Stimulated activated CD4-positive, alpha-beta T cell treated with anti-CD3 and anti-CD28 coated beads, Interleukin-4, amount 100 ng/mL, for 4 hours (primary cell): Measurements from ENCODE around the gene GPATCH3.
A peak's percentile ranks its signal among the peaks of the same experiment; 100 is the strongest.
"Not testable (repeated sequence)": the region's sequence is repeated elsewhere in the genome, so short reads cannot be mapped to it uniquely, and the experiment has no call there.

Experiments
- DNase-seq, 2 experiments: peaks; one replicate each; pipeline ENCODE4 v3.0.0-alpha.2; 2020

GPATCH3 gene

DNA sequence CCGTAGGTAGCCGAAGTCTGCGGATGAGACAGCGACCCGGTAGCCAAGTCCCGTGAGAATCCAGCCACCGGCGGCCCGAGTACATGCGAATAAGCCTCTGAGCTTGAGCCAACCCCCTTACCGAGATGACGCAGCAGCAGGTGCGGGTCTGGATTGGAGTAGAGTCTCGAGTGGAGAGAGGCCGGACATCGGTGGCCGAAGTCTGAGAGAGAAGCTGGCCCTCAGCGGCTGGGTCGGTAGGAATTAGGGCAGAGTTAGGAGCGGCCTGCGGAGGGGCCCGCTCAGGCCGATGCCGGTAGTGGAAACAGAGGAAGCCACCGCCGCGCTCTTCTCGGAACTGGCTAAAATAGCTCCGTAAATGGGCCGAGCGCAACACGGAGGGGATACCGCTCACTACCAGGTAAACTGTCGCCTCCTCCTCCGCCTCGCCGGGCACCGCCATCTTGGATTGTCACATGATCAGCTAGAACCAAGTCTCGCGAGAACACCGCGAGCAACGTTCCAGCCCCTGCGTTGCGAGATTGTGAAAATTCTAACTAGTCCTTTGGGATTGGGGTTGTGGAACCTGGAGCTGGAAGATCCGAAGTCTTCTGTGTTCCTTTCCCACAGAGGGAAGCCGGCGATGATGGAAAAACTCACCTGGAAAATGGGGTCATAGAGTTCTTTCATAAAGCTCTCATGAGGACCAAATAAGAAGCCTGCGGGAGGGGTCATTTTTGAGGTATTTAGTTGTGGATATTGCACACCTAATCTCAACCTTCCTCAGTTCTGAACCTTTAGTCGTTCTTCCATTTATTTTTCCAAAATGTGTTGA is at the start of gene GPATCH3:
TSS of gene GPATCH3 (minus strand) at position 467 of the 814 bp plus-strand sequence. CDS start at position 442, 25 bp downstream.
- peak; percentile 84 to 85 for DNase-seq

GRCh38 chr1:26949926-26950319 is 49.7 kb upstream of the GPATCH3 start:
- DNase-seq = no peak

GRCh38 chr1:26949266-26949925 is 49.1 kb upstream of the GPATCH3 start:
- DNase-seq = no peak

DNA sequence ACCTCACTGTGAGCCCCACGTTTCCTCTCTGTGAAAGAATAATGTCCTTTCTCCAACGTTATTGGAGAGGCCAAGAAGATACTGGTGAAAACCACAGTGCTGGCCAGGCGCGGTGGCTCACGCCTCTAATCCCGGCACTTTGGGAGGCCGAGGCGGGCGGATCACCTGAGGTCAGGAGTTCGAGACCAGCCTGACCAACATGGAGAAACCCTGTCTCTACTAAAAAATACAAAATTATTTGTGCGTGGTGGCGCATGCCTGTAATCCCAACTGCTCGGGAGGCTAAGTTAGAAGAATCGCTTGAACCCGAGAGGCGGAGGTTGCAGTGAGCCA is 48.4 kb upstream of the GPATCH3 start:
- DNase-seq = not testable (repeated sequence)

DNA sequence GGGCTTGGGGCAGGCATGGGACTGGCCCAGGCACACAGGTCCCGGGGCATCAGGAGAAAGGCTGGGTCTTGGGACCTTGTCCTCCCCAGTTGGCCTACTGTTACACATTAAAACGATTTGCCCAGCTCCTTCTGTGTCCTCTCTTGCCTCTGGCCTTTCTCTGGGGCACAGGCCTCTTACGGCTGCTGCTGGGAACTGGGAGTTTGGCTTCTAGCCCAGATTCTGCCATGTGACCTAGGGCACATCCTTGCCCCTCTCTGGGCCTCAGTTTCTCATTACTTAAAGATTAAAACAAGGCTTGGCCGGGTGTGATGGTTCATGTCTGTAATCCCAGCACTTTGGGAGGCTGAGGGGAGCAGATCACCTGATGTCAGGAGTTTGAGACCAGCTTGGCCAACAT is 46.0 kb upstream of the GPATCH3 start:
- DNase-seq = no peak

GRCh38 chr1:26945728-26946127 is 45.5 kb upstream of the GPATCH3 start:
- DNase-seq = no peak

DNA sequence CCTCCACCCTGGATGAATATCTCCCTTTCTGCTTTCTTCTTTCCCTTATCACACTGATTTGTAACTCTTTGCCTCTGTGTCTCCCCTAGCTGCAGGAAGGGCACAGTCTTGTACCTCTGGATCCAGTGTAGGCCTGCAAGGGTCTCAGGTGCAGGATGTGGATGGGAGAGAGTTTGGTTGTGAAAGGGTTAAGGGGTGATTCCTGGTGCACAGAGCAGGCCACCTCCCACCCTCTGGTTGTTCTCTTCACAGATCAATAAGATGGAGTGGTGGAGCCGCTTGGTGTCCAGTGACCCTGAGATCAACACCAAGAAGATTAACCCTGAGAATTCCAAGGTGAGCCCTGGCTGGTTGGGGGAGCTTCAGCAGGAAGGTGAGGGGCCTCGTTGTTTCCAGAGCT is 44.9 kb upstream of the GPATCH3 start:
- DNase-seq = no peak

- DNase-seq = no peak
Measured at GRCh38 chr1:26942656-26943055, 42.4 kb upstream of the GPATCH3 start.

DNA sequence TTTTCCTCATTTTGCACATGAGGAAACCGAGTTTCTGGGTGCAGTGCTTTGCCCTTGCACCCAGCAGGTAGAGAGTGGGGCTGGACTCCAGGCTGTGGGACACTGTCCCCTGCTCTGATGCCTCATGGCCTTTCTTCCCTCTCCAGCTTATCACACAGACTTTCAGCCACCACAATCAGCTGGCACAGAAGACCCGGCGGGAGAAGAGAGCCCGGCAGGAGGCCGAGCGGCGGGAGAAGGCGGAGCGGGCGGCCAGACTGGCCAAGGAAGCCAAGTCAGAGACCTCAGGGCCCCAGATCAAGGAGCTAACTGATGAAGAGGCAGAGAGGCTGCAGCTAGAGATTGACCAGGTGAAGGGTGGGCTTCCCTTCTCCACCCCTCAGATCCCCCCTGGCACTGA is 41.0 kb upstream of the GPATCH3 start:
- DNase-seq = no peak

- no peak for DNase-seq
Measured at GRCh38 chr1:26938659-26939025, 38.4 kb upstream of the GPATCH3 start.

- no peak for DNase-seq
Measured at GRCh38 chr1:26938004-26938658, 37.9 kb upstream of the GPATCH3 start.

DNA sequence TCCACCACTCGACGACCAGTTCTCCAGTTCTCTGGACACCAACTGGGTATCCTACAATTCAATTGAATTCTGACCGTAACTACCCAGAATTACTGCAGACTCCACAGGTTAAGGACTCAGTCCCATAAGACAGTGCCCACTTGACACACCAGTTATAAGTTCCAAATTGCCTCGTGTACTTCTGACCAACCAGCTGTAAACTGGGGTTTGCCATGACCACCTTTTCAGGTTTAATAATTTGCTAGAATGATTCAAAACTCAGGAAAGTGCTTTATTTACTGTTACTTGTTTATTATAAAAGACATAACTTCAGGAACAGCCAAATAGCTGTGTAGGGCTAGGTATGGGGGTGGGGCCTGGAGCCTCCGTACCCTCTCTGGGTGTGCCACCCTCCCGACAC is 36.6 kb upstream of the GPATCH3 start:
- DNase-seq = no peak

- no peak for DNase-seq
Measured at GRCh38 chr1:26932531-26932930, 32.3 kb upstream of the GPATCH3 start.

DNA sequence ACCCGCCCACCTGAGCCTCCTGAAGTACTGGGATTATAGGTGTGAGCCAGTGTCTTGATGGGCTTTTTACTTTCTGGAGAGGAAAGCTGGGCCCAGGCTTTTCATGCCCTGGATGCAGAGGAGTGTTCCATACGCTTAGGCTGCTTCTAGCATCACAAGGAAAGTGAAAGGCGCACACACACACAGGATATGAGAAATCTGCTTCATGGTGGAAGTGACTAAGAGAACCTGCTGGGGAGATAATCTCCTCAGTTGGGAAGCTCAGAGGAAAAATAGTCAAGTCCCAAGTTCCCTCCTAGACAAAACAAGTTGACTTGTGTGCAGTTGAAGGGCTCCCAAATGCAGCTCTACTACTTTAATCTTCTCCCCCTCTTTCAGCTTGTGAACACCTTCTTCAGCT is 23.4 kb upstream of the GPATCH3 start:
- DNase-seq = no peak

DNA sequence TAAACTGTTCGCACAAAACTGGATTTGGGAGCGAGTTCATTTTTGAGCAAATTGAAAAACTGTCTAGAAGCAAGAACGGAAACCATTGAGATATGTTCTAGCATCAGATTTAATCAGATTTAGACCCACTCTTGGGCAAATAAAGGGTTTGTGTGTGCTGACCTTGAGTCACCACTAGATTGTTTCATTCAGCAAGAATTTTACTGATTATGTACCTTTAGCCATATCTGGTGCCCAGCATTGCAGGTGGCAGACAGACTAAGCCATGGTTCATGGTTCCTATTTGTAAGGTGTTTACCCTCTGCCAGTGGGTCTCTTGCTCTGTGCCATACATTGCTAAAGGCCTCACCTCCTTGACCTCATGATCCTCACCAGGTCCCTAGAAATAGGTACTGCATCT is 22.6 kb upstream of the GPATCH3 start:
- no peak for DNase-seq

DNA sequence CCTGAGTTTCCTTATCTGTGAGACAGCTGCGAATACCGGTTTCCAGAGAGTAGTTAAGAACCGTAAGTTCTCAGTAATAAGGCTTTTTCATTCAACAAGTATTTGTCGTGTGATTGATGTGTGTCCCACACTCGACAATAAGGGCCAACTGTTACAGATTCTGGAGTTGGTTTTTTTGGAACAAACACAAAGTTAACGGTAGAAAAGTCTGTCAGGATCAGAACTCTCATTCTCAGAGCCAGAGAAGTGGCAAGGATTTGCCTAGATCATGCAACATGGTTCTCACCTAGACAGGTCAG is 22.1 kb upstream of the GPATCH3 start:
- DNase-seq = no peak

- DNase-seq = peak; percentile 91 to 95
Measured at GRCh38 chr1:26921540-26922430, 21.5 kb upstream of the GPATCH3 start, which contains the start of gene NUDC. Gene NUDC, plus strand, starts transcription at chr1:26921743. Its CDS starts 106 bp downstream, at chr1:26921849.

- DNase-seq = no peak
Measured at GRCh38 chr1:26921126-26921539, 20.9 kb upstream of the GPATCH3 start.

GRCh38 chr1:26915204-26915842 is 15.1 kb upstream of the GPATCH3 start:
- DNase-seq = no peak

DNA sequence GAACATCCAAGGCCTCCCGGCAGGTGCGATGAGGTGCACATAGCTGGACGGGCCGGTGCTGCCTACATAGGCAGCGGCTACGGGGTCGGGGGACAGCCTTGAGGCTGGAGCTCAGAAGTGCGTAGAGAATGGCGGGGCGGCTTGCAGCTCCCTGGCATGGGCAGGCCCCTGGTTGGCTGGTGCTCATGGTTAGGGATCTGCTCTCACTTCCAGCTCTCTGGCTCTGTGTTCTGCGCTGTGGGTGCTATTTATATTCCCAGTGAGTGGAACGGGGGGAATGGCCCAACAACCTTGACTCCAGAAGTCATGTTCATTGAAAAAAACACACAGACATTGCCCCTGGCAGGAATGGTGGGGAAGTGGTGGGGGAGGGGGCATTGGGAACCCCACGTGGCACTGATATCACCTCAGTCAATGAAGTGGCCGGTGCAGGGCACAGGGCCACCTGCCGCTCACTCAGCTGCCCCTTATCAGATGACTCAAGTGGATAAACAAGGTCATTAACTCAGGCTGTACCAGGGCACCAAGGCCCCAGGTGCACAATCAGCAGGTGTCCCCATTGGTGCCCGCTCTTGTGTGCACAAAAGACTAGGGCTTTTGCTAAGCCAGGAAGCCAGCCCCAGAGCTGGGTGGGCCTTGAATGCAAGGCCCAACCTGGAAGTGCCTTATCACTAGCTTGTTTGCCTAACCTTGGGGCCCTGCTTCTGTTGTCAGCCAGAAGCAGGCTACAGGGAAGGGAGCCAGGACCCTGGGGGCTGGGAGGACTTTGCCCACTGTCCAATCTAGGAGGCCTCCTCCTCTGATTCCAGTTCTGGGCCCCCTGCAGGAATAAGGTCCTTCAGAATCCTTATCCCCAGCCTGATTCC is 13.7 kb upstream of the GPATCH3 start, which contains the start of gene NR0B2:
TSS of gene NR0B2 (minus strand) at position 222 of the 866 bp plus-strand sequence. CDS start at position 187, 35 bp downstream.
- DNase-seq = no peak

- no peak for DNase-seq
Measured at GRCh38 chr1:26913389-26913753, 13.1 kb upstream of the GPATCH3 start.

- DNase-seq = no peak
Measured at GRCh38 chr1:26912147-26912490, 11.9 kb upstream of the GPATCH3 start.
